ENCODE measurements around the gene WDPCP.
"Not testable (repeated sequence)": the region's sequence is repeated elsewhere in the genome, so short reads cannot be mapped to it uniquely, and the experiment has no call there.

The WDPCP gene

DNA sequence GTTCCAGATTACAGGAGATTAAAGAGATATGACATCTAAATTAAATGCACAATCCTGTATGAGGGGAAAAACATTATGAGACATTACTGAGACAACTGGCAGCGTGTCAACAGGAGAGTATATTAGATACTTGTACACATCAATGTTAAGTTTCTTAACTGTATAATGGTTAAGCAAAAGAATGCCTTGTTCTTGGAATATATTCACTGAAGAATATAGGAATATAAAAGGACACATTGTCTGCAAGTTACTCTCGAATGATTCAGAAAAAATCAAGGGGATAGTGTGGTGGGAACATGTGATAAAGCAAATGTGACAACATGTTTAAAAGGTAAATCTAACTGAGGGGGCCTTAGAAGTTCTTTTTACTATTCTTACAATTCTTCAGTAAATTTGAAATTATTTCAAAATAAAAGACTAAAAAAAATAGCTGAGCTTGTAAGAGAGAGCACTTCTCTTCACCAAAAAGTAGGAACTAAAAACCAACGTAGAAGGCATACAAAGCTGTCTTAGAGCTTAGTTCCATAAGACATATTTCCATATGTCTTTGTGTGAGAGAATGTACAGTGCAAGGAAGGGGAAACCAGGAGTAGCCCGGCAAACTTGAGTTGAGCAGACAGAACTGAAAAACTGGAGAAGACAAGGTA lies 7.5 kb downstream of the WDPCP start:
- DNase-seq (ENCODE audit: low read depth): no peak
- TF ChIP-seq, protein P1, sequence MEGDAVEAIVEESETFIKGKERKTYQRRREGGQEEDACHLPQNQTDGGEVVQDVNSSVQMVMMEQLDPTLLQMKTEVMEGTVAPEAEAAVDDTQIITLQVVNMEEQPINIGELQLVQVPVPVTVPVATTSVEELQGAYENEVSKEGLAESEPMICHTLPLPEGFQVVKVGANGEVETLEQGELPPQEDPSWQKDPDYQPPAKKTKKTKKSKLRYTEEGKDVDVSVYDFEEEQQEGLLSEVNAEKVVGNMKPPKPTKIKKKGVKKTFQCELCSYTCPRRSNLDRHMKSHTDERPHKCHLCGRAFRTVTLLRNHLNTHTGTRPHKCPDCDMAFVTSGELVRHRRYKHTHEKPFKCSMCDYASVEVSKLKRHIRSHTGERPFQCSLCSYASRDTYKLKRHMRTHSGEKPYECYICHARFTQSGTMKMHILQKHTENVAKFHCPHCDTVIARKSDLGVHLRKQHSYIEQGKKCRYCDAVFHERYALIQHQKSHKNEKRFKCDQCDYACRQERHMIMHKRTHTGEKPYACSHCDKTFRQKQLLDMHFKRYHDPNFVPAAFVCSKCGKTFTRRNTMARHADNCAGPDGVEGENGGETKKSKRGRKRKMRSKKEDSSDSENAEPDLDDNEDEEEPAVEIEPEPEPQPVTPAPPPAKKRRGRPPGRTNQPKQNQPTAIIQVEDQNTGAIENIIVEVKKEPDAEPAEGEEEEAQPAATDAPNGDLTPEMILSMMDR (IDR thresholded peaks at IDR 0.05; ENCODE audit: insufficient read depth, low read depth, low read length, missing control alignments): no peak
- H3K4me3 ChIP-seq (ENCODE audit: low read depth, low read length): no peak overlapping the region

DNA sequence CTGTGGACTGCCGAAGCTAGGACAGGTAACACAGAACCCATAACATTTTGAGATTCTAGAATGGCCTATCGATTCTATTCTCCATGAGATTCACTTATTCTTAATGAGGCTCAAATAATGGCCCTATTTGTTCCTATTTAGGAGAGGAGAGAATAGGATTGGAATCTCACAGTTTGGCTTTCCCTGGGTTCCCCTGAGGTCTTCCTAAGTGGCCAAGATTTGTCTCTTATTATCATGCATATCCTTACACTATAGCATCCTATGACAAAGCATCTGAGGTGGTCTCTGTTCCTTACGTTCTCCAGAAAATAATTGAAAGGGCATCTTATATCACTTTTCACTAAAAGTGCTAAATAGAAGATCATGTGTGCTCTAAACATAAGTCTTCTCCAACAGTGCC lies 9.5 kb downstream of the WDPCP start:
- no peak overlapping the region for H3K4me3 ChIP-seq (ENCODE audit: low read depth, low read length)
- TF ChIP-seq, protein P1 (IDR thresholded peaks at IDR 0.05; ENCODE audit: insufficient read depth, low read depth, low read length, missing control alignments): no peak
- DNase-seq (ENCODE audit: low read depth): no peak

DNA sequence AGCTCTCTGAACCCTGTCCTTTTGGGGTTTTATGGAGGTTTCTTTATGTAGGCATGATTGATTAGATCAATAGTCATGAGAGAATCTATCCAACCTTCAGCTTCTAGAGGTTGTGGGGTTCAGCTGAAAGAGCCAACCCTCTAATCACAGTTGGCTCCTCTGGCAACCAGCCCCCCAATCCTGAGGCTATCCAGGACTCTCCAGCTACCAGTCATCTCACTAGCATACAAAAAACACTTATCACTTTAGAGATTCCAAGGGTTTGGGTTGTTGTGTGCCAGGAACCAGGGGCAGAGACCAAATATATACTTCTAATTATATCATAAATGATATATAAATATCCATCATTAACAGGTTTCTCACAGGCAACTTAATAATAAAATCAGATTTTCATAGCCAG lies 11.7 kb downstream of the WDPCP start:
- TF ChIP-seq, protein P1 (IDR thresholded peaks at IDR 0.05; ENCODE audit: insufficient read depth, low read depth, low read length, missing control alignments): no peak
- no peak for DNase-seq (ENCODE audit: low read depth)
- H3K4me3 ChIP-seq (ENCODE audit: low read depth, low read length): no peak overlapping the region

DNA sequence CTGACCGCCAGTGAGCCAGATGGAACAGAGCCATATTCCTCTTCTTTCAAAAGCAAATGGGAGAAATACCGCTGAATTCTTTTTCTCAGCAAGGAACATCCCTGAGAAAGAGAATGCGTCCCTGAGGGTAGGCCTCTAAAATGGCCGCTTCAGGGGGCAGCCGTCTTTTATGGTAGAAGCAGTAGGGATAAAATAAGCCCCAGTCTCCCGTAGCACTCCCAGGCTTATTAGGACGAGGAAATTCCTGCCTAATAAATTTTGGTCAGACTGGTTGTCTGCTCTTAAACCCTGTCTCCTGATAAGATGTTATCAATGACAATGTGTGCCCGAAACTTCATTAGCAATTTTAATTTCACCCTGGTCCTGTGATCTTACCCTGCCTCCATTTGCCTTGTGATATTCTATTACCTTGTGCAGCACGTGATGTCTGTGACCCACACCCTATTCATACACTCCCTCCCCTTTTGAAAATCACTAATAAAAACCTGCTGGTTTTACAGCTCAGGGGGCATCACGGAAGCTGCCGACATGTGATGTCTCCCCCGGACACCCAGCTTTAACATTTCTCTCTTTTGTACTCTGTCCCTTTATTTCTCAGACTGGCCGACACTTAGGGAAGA lies 14.4 kb downstream of the WDPCP start:
- not testable (repeated sequence) for DNase-seq (ENCODE audit: low read depth); H3K4me3 ChIP-seq (ENCODE audit: low read depth, low read length)

DNA sequence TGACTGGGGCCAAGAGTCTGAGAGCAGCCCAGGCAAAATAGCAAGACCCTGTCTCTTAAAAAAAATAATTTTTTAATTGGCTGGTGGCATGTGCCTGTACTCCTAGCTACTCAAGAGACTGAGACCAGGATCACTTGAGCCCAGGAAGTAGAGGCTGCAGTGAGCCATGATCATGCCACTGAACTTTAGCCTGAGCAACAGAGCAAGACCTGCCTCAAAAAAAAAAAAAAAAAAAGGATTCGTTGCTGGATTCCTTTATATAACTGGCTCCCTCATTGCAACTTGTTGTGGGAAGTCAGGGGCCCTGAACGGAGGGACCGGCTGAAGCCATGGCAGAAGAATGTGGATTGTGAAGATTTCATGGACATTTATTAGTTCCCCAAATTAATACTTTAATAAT lies 15.3 kb downstream of the WDPCP start:
- not testable (repeated sequence) for H3K4me3 ChIP-seq (ENCODE audit: low read depth, low read length); DNase-seq (ENCODE audit: low read depth)

DNA sequence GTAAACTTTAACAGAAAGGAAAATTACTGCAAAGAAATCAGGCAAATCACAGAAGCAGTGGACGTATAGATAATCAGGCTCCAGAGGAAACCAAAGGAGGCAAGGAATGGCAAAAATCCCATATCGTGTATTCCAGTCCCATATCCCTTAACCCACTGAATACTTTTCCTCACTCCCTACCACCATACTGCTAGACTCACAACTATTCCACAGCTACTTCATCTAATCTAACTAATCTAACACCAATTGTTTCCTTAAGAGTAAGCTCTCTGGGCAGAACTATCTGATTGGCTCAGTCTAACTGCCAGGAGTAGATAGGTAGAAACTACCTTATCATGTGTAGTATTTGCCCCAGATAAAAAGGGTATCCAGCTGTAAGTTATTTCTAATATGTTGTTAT lies 16.3 kb downstream of the WDPCP start:
- TF ChIP-seq, protein P1 (IDR thresholded peaks at IDR 0.05; ENCODE audit: insufficient read depth, low read depth, low read length, missing control alignments): no peak
- H3K4me3 ChIP-seq (ENCODE audit: low read depth, low read length): no peak overlapping the region
- DNase-seq (ENCODE audit: low read depth): no peak

DNA sequence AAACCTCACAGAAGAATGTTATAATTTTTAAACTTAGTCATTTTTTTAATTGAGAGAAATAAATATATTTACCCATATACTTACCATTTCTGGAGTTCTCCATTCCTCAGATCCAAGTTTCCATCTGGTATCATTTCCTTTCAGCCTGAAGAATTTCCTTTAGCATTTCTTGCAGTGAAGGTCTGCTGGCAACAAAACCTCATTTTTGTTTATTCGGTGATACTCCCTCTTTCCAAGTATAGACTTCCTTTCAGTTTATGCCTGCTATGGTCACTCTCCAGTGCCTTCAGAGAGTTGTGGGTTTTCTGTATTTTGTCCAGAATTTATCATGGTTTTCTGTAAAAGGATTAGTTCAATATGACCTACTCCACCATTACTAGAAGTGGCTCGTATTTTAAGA lies 17.0 kb downstream of the WDPCP start:
- no peak for DNase-seq (ENCODE audit: low read depth)
- TF ChIP-seq, protein P1 (IDR thresholded peaks at IDR 0.05; ENCODE audit: insufficient read depth, low read depth, low read length, missing control alignments): no peak
- no peak overlapping the region for H3K4me3 ChIP-seq (ENCODE audit: low read depth, low read length)

DNA sequence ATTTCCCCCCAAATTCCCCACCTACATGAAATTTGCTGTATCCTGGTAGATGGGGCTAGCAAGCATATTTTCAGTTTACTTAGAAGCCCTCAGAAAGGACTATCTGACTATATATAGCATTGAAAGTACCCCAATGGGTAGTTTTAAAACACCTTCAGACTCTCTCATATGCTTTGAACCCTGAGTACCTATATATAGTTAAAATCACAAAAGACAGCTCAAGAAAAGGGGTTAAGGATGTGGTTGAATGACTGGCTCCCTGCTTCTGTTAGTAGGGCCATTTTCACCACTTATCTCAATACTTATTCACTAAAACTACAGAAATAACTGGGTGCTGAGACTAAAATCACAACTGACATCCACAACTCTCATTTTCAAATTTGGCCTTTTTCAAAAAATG lies 18.5 kb downstream of the WDPCP start:
- no peak overlapping the region for H3K4me3 ChIP-seq (ENCODE audit: low read depth, low read length)
- TF ChIP-seq, protein P1 (IDR thresholded peaks at IDR 0.05; ENCODE audit: insufficient read depth, low read depth, low read length, missing control alignments): no peak
- peak; percentile 54 for DNase-seq (ENCODE audit: low read depth)

All from GM12865 (cell line).